K562 (cell line): ENCODE results near the gene EXOC7. TPM values are rescaled to one million over a fixed set of nuclear protein-coding genes. Genes with fewer than 3 reads are reported as not detected.

Source experiments
- DLX4 ChIP-seq: fragments of 250-450 bp; sonication (Bioruptor Pico); IDR thresholded peaks from 2 replicates; pipeline ENCODE4 v1.6.1; 2021; ENCODE audit warnings: mild to moderate bottlenecking
- DMBX1 ChIP-seq: fragments of 250-450 bp; sonication (Bioruptor Pico); IDR thresholded peaks from 2 replicates; pipeline ENCODE4 v1.8.0; 2022; ENCODE audit warnings: inconsistent platforms, mild to moderate bottlenecking, moderate library complexity, borderline replicate concordance
- NCOA4 ChIP-seq: fragments of 450-650 bp; IDR thresholded peaks from 2 replicates; pipeline ENCODE4 v1.6.1; 2018; ENCODE audit warnings: mild to moderate bottlenecking; ENCODE audit not compliant: partially characterized antibody
- RBM17 ChIP-seq: fragments of 200-400 bp; formaldehyde crosslinking; IDR thresholded peaks from 2 replicates; pipeline ENCODE4 v1.6.1; 2017; ENCODE audit warnings: low read depth, mild to moderate bottlenecking, low read length, borderline replicate concordance
- SOX6 ChIP-seq: fragments of 450-650 bp; IDR thresholded peaks from 2 replicates; pipeline ENCODE4 v1.6.1; 2014; ENCODE audit warnings: mild to moderate bottlenecking
- SRSF1 ChIP-seq: fragments of 200-400 bp; formaldehyde crosslinking; IDR thresholded peaks from 2 replicates; pipeline ENCODE4 v1.6.1; 2017; ENCODE audit warnings: mild to moderate bottlenecking, low read depth, low read length, moderate library complexity
- SRSF7 ChIP-seq: fragments of 200-400 bp; formaldehyde crosslinking; optimal IDR thresholded peaks from 2 replicates; pipeline ENCODE3; 2017; ENCODE audit warnings: mild to moderate bottlenecking, low read depth, low read length
- XRCC3 ChIP-seq: fragments of 450-650 bp; IDR thresholded peaks from 2 replicates; pipeline ENCODE4 v1.6.1; 2017; ENCODE audit warnings: mild to moderate bottlenecking, moderate library complexity
- ZNF124 ChIP-seq: sonication (generic); formaldehyde crosslinking; IDR thresholded peaks from 2 replicates; pipeline ENCODE4 v1.8.1; 2022; ENCODE audit warnings: missing genetic modification reagents
- ZNF263 ChIP-seq: sonication (generic); formaldehyde crosslinking; IDR thresholded peaks from 2 replicates; pipeline ENCODE4 v1.8.0; 2022; ENCODE audit warnings: mild to moderate bottlenecking, missing genetic modification reagents, borderline replicate concordance
- polyA plus RNA-seq, 8 experiments: library from polyadenylated mRNA; depleted of rRNA in 4 of 8; stranded (reverse) in 5 of 8; unstranded in 3 of 8; fragments of >200 nt; fragmentation: Nextera tagmentation in 2 of 8; fragmentation: Illumina TruSeq in 1 of 8; extraction: Ambion mirVana in 2 of 8; extraction: Trizol in 1 of 8; gene quantifications; 2 replicates each; pipeline versions ENCODE4 v1.2.1 to v1.2.3, GENCODE V29; 2011 to 2014; ENCODE audit warnings: inconsistent platforms in 1 of 8, missing spikeins in 1 of 8
- total RNA-seq, 7 experiments: library from RNA; depleted of rRNA in 6 of 7; stranded (reverse); fragments of >200 nt in 6 of 7; fragmentation: Illumina TruSeq in 2 of 7; extraction: Trizol in 2 of 7; gene quantifications; 2 replicates each; pipeline versions ENCODE4 v1.2.1 to v1.2.3, GENCODE V29; 2011 to 2021; ENCODE audit warnings: low replicate concordance in 1 of 7
- TF ChIP-seq, protein P1 (sequence below): fragments of 200-600 bp; sonication (generic); IDR thresholded peaks from one replicate; pipeline ENCODE4 v1.6.1; 2012; ENCODE audit warnings: mild to moderate bottlenecking, low read depth, low read length, inconsistent platforms
- TF ChIP-seq, protein P2 (sequence below): fragments of 150-350 bp; IDR thresholded peaks from 2 replicates; pipeline ENCODE4 v1.6.1; 2014; ENCODE audit warnings: low read depth, mild to moderate bottlenecking, low read length, borderline replicate concordance

Gene EXOC7
- total and polyA plus RNA-seq, 9 of the 15 experiments (the other 6 are each of a cell fraction or from before 2014, with no cell fraction given) = 18.6 to 57.0 (median 35.0) TPM

DNA sequence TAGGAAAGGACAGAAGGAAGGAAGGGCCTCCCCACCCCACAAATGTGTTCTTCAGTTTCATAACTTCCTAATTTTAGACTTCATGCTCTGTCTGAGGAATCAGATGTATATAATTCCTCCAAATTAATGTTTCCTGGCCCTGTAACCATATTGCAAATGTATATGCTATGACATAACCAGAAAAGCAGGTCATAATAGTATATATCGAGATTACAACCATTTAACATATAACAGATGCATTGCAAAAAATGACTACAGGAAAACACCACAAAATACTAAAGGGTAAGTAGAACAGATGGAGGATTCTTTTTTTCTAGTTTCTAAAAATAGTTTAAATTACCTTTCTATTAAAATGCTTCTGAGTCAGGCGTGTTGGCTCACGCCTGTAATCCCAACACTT, 3.1 kb upstream of the EXOC7 start (continued):
- TF ChIP-seq, protein P1, sequence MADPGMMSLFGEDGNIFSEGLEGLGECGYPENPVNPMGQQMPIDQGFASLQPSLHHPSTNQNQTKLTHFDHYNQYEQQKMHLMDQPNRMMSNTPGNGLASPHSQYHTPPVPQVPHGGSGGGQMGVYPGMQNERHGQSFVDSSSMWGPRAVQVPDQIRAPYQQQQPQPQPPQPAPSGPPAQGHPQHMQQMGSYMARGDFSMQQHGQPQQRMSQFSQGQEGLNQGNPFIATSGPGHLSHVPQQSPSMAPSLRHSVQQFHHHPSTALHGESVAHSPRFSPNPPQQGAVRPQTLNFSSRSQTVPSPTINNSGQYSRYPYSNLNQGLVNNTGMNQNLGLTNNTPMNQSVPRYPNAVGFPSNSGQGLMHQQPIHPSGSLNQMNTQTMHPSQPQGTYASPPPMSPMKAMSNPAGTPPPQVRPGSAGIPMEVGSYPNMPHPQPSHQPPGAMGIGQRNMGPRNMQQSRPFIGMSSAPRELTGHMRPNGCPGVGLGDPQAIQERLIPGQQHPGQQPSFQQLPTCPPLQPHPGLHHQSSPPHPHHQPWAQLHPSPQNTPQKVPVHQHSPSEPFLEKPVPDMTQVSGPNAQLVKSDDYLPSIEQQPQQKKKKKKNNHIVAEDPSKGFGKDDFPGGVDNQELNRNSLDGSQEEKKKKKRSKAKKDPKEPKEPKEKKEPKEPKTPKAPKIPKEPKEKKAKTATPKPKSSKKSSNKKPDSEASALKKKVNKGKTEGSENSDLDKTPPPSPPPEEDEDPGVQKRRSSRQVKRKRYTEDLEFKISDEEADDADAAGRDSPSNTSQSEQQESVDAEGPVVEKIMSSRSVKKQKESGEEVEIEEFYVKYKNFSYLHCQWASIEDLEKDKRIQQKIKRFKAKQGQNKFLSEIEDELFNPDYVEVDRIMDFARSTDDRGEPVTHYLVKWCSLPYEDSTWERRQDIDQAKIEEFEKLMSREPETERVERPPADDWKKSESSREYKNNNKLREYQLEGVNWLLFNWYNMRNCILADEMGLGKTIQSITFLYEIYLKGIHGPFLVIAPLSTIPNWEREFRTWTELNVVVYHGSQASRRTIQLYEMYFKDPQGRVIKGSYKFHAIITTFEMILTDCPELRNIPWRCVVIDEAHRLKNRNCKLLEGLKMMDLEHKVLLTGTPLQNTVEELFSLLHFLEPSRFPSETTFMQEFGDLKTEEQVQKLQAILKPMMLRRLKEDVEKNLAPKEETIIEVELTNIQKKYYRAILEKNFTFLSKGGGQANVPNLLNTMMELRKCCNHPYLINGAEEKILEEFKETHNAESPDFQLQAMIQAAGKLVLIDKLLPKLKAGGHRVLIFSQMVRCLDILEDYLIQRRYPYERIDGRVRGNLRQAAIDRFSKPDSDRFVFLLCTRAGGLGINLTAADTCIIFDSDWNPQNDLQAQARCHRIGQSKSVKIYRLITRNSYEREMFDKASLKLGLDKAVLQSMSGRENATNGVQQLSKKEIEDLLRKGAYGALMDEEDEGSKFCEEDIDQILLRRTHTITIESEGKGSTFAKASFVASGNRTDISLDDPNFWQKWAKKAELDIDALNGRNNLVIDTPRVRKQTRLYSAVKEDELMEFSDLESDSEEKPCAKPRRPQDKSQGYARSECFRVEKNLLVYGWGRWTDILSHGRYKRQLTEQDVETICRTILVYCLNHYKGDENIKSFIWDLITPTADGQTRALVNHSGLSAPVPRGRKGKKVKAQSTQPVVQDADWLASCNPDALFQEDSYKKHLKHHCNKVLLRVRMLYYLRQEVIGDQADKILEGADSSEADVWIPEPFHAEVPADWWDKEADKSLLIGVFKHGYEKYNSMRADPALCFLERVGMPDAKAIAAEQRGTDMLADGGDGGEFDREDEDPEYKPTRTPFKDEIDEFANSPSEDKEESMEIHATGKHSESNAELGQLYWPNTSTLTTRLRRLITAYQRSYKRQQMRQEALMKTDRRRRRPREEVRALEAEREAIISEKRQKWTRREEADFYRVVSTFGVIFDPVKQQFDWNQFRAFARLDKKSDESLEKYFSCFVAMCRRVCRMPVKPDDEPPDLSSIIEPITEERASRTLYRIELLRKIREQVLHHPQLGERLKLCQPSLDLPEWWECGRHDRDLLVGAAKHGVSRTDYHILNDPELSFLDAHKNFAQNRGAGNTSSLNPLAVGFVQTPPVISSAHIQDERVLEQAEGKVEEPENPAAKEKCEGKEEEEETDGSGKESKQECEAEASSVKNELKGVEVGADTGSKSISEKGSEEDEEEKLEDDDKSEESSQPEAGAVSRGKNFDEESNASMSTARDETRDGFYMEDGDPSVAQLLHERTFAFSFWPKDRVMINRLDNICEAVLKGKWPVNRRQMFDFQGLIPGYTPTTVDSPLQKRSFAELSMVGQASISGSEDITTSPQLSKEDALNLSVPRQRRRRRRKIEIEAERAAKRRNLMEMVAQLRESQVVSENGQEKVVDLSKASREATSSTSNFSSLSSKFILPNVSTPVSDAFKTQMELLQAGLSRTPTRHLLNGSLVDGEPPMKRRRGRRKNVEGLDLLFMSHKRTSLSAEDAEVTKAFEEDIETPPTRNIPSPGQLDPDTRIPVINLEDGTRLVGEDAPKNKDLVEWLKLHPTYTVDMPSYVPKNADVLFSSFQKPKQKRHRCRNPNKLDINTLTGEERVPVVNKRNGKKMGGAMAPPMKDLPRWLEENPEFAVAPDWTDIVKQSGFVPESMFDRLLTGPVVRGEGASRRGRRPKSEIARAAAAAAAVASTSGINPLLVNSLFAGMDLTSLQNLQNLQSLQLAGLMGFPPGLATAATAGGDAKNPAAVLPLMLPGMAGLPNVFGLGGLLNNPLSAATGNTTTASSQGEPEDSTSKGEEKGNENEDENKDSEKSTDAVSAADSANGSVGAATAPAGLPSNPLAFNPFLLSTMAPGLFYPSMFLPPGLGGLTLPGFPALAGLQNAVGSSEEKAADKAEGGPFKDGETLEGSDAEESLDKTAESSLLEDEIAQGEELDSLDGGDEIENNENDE = no peak
- TF ChIP-seq SRSF7 (no peak), ZNF263 (no peak), DMBX1 (no peak), NCOA4 (no peak), DLX4 (CRISPR knock-in tag) (no peak), ZNF124 (CRISPR knock-in tag) (no peak), XRCC3 (no peak), RBM17 (no peak), SRSF1 (no peak), SOX6 (no peak)
- TF ChIP-seq, protein P2, sequence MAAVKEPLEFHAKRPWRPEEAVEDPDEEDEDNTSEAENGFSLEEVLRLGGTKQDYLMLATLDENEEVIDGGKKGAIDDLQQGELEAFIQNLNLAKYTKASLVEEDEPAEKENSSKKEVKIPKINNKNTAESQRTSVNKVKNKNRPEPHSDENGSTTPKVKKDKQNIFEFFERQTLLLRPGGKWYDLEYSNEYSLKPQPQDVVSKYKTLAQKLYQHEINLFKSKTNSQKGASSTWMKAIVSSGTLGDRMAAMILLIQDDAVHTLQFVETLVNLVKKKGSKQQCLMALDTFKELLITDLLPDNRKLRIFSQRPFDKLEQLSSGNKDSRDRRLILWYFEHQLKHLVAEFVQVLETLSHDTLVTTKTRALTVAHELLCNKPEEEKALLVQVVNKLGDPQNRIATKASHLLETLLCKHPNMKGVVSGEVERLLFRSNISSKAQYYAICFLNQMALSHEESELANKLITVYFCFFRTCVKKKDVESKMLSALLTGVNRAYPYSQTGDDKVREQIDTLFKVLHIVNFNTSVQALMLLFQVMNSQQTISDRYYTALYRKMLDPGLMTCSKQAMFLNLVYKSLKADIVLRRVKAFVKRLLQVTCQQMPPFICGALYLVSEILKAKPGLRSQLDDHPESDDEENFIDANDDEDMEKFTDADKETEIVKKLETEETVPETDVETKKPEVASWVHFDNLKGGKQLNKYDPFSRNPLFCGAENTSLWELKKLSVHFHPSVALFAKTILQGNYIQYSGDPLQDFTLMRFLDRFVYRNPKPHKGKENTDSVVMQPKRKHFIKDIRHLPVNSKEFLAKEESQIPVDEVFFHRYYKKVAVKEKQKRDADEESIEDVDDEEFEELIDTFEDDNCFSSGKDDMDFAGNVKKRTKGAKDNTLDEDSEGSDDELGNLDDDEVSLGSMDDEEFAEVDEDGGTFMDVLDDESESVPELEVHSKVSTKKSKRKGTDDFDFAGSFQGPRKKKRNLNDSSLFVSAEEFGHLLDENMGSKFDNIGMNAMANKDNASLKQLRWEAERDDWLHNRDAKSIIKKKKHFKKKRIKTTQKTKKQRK = no peak
